OCI-LY1 (cell line): ENCODE measurements around the gene COLQ.

ENCODE experiments used
- H2AFZ ChIP-seq: fragments of 200-600 bp; sonication (generic), shearing (Covaris generic); 2 replicates; pipeline ENCODE4 v1.6.0; 2014; ENCODE audit warnings: antibody characterized with exemption, mild to moderate bottlenecking, low read length
- H3F3A ChIP-seq: fragments of 200-600 bp; sonication (generic), shearing (Covaris generic); 2 replicates; pipeline ENCODE4 v1.6.0; 2014; ENCODE audit warnings: mild to moderate bottlenecking, antibody characterized with exemption, low read length, moderate library complexity; ENCODE audit not compliant: insufficient read depth
- H3K27ac ChIP-seq: fragments of 200-600 bp; sonication (generic); 2 replicates; pipeline ENCODE4 v1.5.1; 2014; ENCODE audit warnings: low read length, mixed run types, mild to moderate bottlenecking, low read depth; ENCODE audit not compliant: poor library complexity, severe bottlenecking
- H3K27me3 ChIP-seq: fragments of 200-600 bp; sonication (generic); 2 replicates; pipeline ENCODE4 v1.6.0; 2014; ENCODE audit warnings: antibody characterized with exemption, mild to moderate bottlenecking, low read length, moderate library complexity; ENCODE audit not compliant: insufficient read depth
- H3K36me3 ChIP-seq: fragments of 200-600 bp; sonication (generic); 2 replicates; pipeline ENCODE4 v1.6.1; 2014; ENCODE audit warnings: mild to moderate bottlenecking, antibody characterized with exemption, low read length, moderate library complexity, mixed read lengths; ENCODE audit not compliant: insufficient read depth
- H3K4me1 ChIP-seq: fragments of 200-600 bp; sonication (generic); 2 replicates; pipeline ENCODE4 v1.5.1; 2014; ENCODE audit warnings: mild to moderate bottlenecking, low read length, moderate library complexity; ENCODE audit not compliant: insufficient read depth, severe bottlenecking
- H3K4me2 ChIP-seq: fragments of 200-600 bp; sonication (generic), shearing (Covaris generic); 2 replicates; pipeline ENCODE4 v1.6.1; 2014; ENCODE audit warnings: low read length
- H3K4me3 ChIP-seq: fragments of 200-600 bp; sonication (generic); 2 replicates; pipeline ENCODE4 v1.5.1; 2014; ENCODE audit warnings: low read length, low read depth, mild to moderate bottlenecking, mixed read lengths; ENCODE audit not compliant: poor library complexity, severe bottlenecking
- H3K79me2 ChIP-seq: fragments of 200-600 bp; shearing (Covaris generic); 2 replicates; pipeline ENCODE4 v1.6.1; 2016; ENCODE audit warnings: mixed run types, low read length, mixed read lengths; ENCODE audit not compliant: insufficient read depth
- H3K9ac ChIP-seq: fragments of 200-600 bp; sonication (generic), shearing (Covaris generic); 2 replicates; pipeline ENCODE4 v1.6.1; 2014; ENCODE audit warnings: mild to moderate bottlenecking, low read length, mixed read lengths
- H3K9me2 ChIP-seq: fragments of 200-600 bp; sonication (generic), shearing (Covaris generic); 2 replicates; pipeline ENCODE4 v1.6.1; 2014; ENCODE audit warnings: low read depth, mild to moderate bottlenecking, low read length, mixed read lengths
- H3K9me3 ChIP-seq: fragments of 200-600 bp; shearing (Covaris generic); 2 replicates; pipeline ENCODE4 v1.6.1; 2014; ENCODE audit warnings: low read length, mixed read lengths
- H4K20me1 ChIP-seq: fragments of 200-600 bp; sonication (generic), shearing (Covaris generic); 2 replicates; pipeline ENCODE4 v1.6.0; 2016; ENCODE audit warnings: mild to moderate bottlenecking, low read length; ENCODE audit not compliant: insufficient read depth
- CTCF ChIP-seq: fragments of 200-600 bp; sonication (generic), shearing (Covaris generic); IDR thresholded peaks from 2 replicates; pipeline ENCODE4 v1.5.1; 2017; ENCODE audit warnings: mild to moderate bottlenecking, antibody characterized with exemption, low read length, moderate library complexity, mixed read lengths
- EZH2 ChIP-seq: fragments of 200-600 bp; sonication (generic), shearing (Covaris generic); IDR thresholded peaks from 2 replicates; pipeline ENCODE4 v1.8.0; 2017; ENCODE audit warnings: borderline replicate concordance, mixed run types, mild to moderate bottlenecking, antibody characterized with exemption, low read length, moderate library complexity, mixed read lengths

The COLQ gene

GRCh38 chr3:15539066-15539465, 17.6 kb upstream of the COLQ start:
- TF ChIP-seq EZH2 (no peak), CTCF (no peak)
- Histone ChIP-seq H3K36me3 (no peaks in the 10 kb centered on the region), H3K79me2 (no peaks in the 10 kb centered on the region), H3K4me3 (no peak overlapping the region), H3K27me3 (0 out of 2 replicates have a peak, but pooled peaks cover 3% of the 10 kb centered on the region), H3K9ac (no peak overlapping the region), H3K9me3 (no peaks in the 10 kb centered on the region), H3K27ac (no peak overlapping the region), H3F3A (no peaks in the 10 kb centered on the region), H4K20me1 (no peaks in the 10 kb centered on the region), H3K4me2 (no peak overlapping the region), H2AFZ (no peak overlapping the region), H3K4me1 (no peaks in the 10 kb centered on the region), H3K9me2 (no peaks in the 10 kb centered on the region)

GRCh38 chr3:15538345-15538744, 16.8 kb upstream of the COLQ start:
- no peak overlapping the region for H2AFZ ChIP-seq
- no peaks in the 10 kb centered on the region for H3K9me2 ChIP-seq
- H3K79me2 ChIP-seq, result no peaks in the 10 kb centered on the region
- no peaks in the 10 kb centered on the region for H3F3A ChIP-seq
- no peaks in the 10 kb centered on the region for H3K36me3 ChIP-seq
- H3K4me2 ChIP-seq, result no peak overlapping the region
- TF ChIP-seq CTCF (no peak), EZH2 (no peak)
- H3K4me1 ChIP-seq, result no peaks in the 10 kb centered on the region
- no peak overlapping the region for H3K9ac ChIP-seq
- no peaks in the 10 kb centered on the region for H4K20me1 ChIP-seq
- 0 out of 2 replicates have a peak, but pooled peaks cover 3% of the 10 kb centered on the region for H3K27me3 ChIP-seq
- H3K27ac ChIP-seq, result no peak overlapping the region
- H3K9me3 ChIP-seq, result no peaks in the 10 kb centered on the region
- no peak overlapping the region for H3K4me3 ChIP-seq

- Histone ChIP-seq H3K36me3 (no peaks in the 10 kb centered on the region), H3K4me2 (no peak overlapping the region), H3K9me3 (no peaks in the 10 kb centered on the region), H4K20me1 (no peaks in the 10 kb centered on the region), H3K9ac (no peak overlapping the region), H3K4me1 (no peaks in the 10 kb centered on the region), H3K79me2 (no peaks in the 10 kb centered on the region), H2AFZ (no peak overlapping the region), H3K9me2 (no peaks in the 10 kb centered on the region), H3K4me3 (no peak overlapping the region), H3K27me3 (no peaks in the 10 kb centered on the region), H3K27ac (no peak overlapping the region), H3F3A (no peaks in the 10 kb centered on the region)
- no peak for TF ChIP-seq CTCF
- no peak for TF ChIP-seq EZH2
These were observed 15.3 kb upstream of the COLQ start for GRCh38 chr3:15536856-15537255.
